Pancreas (tissue), 10 donors: ENCODE results near the gene UPK3BL1. TPM values are rescaled to one million over a fixed set of nuclear protein-coding genes. Genes with fewer than 3 reads are reported as not detected.
"Not testable (repeated sequence)": the region's sequence is repeated elsewhere in the genome, so short reads cannot be mapped to it uniquely, and the experiment has no call there.

Experiments used
- ATAC-seq, 4 donors: fragments of 200-7000 bp; cut with Tn5 transposase; one replicate each; pipeline versions ENCODE4 v1.8.0 to v1.9.1; 2020; ENCODE audit warnings: mild to moderate bottlenecking in 4 of 4, moderate library complexity in 4 of 4
- DNase-seq, 6 donors: peaks; one replicate each; pipeline ENCODE4 v3.0.0-alpha.2; 2020
- FAIRE-seq: peaks from 2 replicates; lab custom pipeline; 2012; peaks lifted over from hg19 to GRCh38; lab: Jason Lieb, UNC
- H3K27ac ChIP-seq, 4 donors: fragments of 200-600 bp; sonication (generic); 1 replicate in 3 of 4; 2 replicates in 1 of 4; pipeline versions ENCODE4 v1.5.0 to v1.8.0; 2020
- H3K27me3 ChIP-seq, 4 donors: fragments of 200-600 bp; one replicate each; pipeline ENCODE4 v1.8.0; 2021
- H3K36me3 ChIP-seq, 3 donors: fragments of 200-600 bp; sonication (generic) in 1 of 3; one replicate each; pipeline versions ENCODE4 v1.5.0 to v1.8.0; 2020 to 2021
- H3K4me1 ChIP-seq, 3 donors: fragments of 200-600 bp; one replicate each; pipeline ENCODE4 v1.8.0; 2021
- H3K4me3 ChIP-seq, 4 donors: fragments of 200-600 bp; sonication (generic) in 2 of 4; one replicate each; pipeline versions ENCODE4 v1.5.0 to v1.8.0; 2020 to 2021
- H3K9me3 ChIP-seq, 4 donors: fragments of 200-600 bp; one replicate each; pipeline ENCODE4 v1.8.0; 2021
- WGBS, 2 donors: extraction: QIAGEN DNeasy Blood & Tissue Kit; methylation state at CpG; one replicate each; pipeline ENCODE4 v1.1.7; 2013; 5-methylcytosine and 5-hydroxymethylcytosine counted together
- intact Hi-C, 3 donors: fragments of 100-400 bp; cut with DNase I; formaldehyde crosslinking; loops; one replicate each; pipeline versions ENCODE4 v1.11.1 to v1.14.2; 2022
- polyA plus RNA-seq, 2 donors: library from polyadenylated mRNA; stranded (reverse); fragments of 200-250 nt; gene quantifications; one replicate each; pipeline ENCODE4 v1.2.3, GENCODE V29; 2013
- total RNA-seq, 6 donors: library from RNA; stranded (reverse); fragmentation: NEBNext Ultra II Directional in 4 of 6; extraction: Animal tissue kit (Norgen Biotek cat#: 25700) in 4 of 6; gene quantifications; one replicate each; pipeline versions ENCODE4 v1.2.1 to v1.2.4, GENCODE V29; 2021 to 2023
- donor health status: healthy with polysubstance abuse.
- donor health status: DM: no; HTN: no; CAD: no; lungs with moderate emphysema.
- donor health status: DM: no; HTN: no; CAD: no.
- donor health status: control.
- donor health status: control.
- donor health status: Bipolar disorder and iron deficiency.
- donor health status: DM: yes; HTN: yes; CAD: no.
- donor health status: DM: no; HTN: no; CAD: no.
- donor health status: DM: no; HTN: no; CAD: no.
- donor health status: DM: yes; HTN: yes; CAD: no.

Gene UPK3BL1
- 10 to 100 TPM in 2 of 6 donors, 1 to 10 TPM in 4; 2.9 to 11.8 (median 5.5) TPM for total RNA-seq
- polyA plus RNA-seq: 100 to 1,000 TPM in 1 of 2 donors, 10 to 100 TPM in 1; 72.2 to 168 TPM

GRCh38 chr7:102642691-102643090, at the start of gene UPK3BL1:
Gene UPK3BL1, minus strand, starts transcription at chr7:102642791. Its CDS starts 50 bp downstream, at chr7:102642741.
- H3K9me3 ChIP-seq, DNase-seq, H3K27me3 ChIP-seq, FAIRE-seq, H3K4me3 ChIP-seq, intact Hi-C loops, H3K36me3 ChIP-seq, H3K27ac ChIP-seq, H3K4me1 ChIP-seq: not testable (repeated sequence)
- no CpG with 5 or more reads among the region's 9 CpGs for WGBS, 2 donors
- ATAC-seq: peak in 1 of 4 donors; percentile 8

GRCh38 chr7:102690602-102691001, 48.0 kb upstream of the UPK3BL1 start:
- intact Hi-C loops, ATAC-seq, FAIRE-seq: not testable (repeated sequence)

GRCh38 chr7:102689436-102690282, 47.1 kb upstream of the UPK3BL1 start:
- ATAC-seq: peak; percentile 25 to 48 (median 38)
- 10 to 26% methylated on average over 7 to 12 of the region's 74 CpGs for WGBS, 2 donors
- FAIRE-seq, H3K4me3 ChIP-seq, H3K27me3 ChIP-seq, H3K4me1 ChIP-seq, H3K27ac ChIP-seq, intact Hi-C loops, H3K36me3 ChIP-seq, H3K9me3 ChIP-seq: not testable (repeated sequence)
- peak in 2 of 6 donors; percentile 30 to 64 for DNase-seq

More at GRCh38 chr7:102690602-102691001, 48.0 kb upstream of the UPK3BL1 start:
- not testable (repeated sequence) for H3K9me3 ChIP-seq, H3K27ac ChIP-seq, H3K36me3 ChIP-seq, H3K27me3 ChIP-seq, H3K4me3 ChIP-seq, H3K4me1 ChIP-seq
- WGBS, 2 donors: 83 to 90% methylated on average over 4 of the region's 6 CpGs
- peak in 4 of 6 donors; percentile 21 to 49 (median 36) for DNase-seq

- H3K4me1 ChIP-seq, H3K27ac ChIP-seq, FAIRE-seq, DNase-seq, H3K27me3 ChIP-seq, H3K36me3 ChIP-seq, H3K4me3 ChIP-seq, intact Hi-C loops, H3K9me3 ChIP-seq: not testable (repeated sequence)
- no CpG with 5 or more reads among the region's 37 CpGs for WGBS, 2 donors
- peak; percentile 91 to 96 (median 92) for ATAC-seq
Observed at GRCh38 chr7:102688299-102689036, 45.9 kb upstream of the UPK3BL1 start.

GRCh38 chr7:102682560-102682959, 40.0 kb upstream of the UPK3BL1 start:
- DNase-seq, H3K27ac ChIP-seq, H3K9me3 ChIP-seq, FAIRE-seq, H3K4me1 ChIP-seq, H3K27me3 ChIP-seq, intact Hi-C loops, H3K36me3 ChIP-seq, ATAC-seq, H3K4me3 ChIP-seq: not testable (repeated sequence)
- WGBS, 2 donors: no CpG with 5 or more reads among the region's 5 CpGs

- intact Hi-C loops, H3K4me1 ChIP-seq, DNase-seq, H3K27ac ChIP-seq, H3K27me3 ChIP-seq, H3K4me3 ChIP-seq, H3K9me3 ChIP-seq, FAIRE-seq, H3K36me3 ChIP-seq: not testable (repeated sequence)
- ATAC-seq: peak in 3 of 4 donors; percentile 6 to 37 (median 25)
- WGBS, 2 donors: no CpG with 5 or more reads among the region's 5 CpGs
Observed at GRCh38 chr7:102680780-102681179, 38.2 kb upstream of the UPK3BL1 start.

GRCh38 chr7:102675545-102675944, 33.0 kb upstream of the UPK3BL1 start:
- H3K4me1 ChIP-seq, ATAC-seq, H3K36me3 ChIP-seq, intact Hi-C loops, H3K9me3 ChIP-seq, H3K4me3 ChIP-seq, FAIRE-seq, H3K27me3 ChIP-seq, H3K27ac ChIP-seq, DNase-seq: not testable (repeated sequence)
- WGBS, 2 donors: 61 to 82% methylated on average over 1 of the region's 2 CpGs

GRCh38 chr7:102673447-102674067, 31.0 kb upstream of the UPK3BL1 start:
- H3K4me3 ChIP-seq, DNase-seq, H3K27me3 ChIP-seq, H3K9me3 ChIP-seq, H3K27ac ChIP-seq, intact Hi-C loops, FAIRE-seq, H3K36me3 ChIP-seq, ATAC-seq, H3K4me1 ChIP-seq: not testable (repeated sequence)
- no CpG with 5 or more reads among the region's 9 CpGs for WGBS, 2 donors

- intact Hi-C loops, H3K4me3 ChIP-seq: not testable (repeated sequence)
- no CpG with 5 or more reads among the region's 9 CpGs for WGBS, 2 donors
Observed at GRCh38 chr7:102671956-102672307, 29.3 kb upstream of the UPK3BL1 start.

GRCh38 chr7:102671166-102671955, 28.8 kb upstream of the UPK3BL1 start, which contains the start of gene POLR2J2:
Gene POLR2J2, minus strand, starts transcription at chr7:102671663. Its CDS starts 62 bp downstream, at chr7:102671601.
- H3K4me1 ChIP-seq, intact Hi-C loops, H3K36me3 ChIP-seq, H3K9me3 ChIP-seq, FAIRE-seq, H3K27ac ChIP-seq, H3K27me3 ChIP-seq: not testable (repeated sequence)
- peak in 3 of 6 donors; percentile 14 to 90 (median 86) for DNase-seq
- 0% methylated on average over 3 to 43 of the region's 63 CpGs for WGBS, 2 donors
- ATAC-seq: peak; percentile 64 to 89 (median 84)
- peak within 1 kb of the TSS in 1 of 4 donors; percentile 25 for H3K4me3 ChIP-seq

More at GRCh38 chr7:102671956-102672307, 29.3 kb upstream of the UPK3BL1 start:
- not testable (repeated sequence) for FAIRE-seq, H3K27me3 ChIP-seq, DNase-seq, H3K27ac ChIP-seq, H3K9me3 ChIP-seq, H3K36me3 ChIP-seq, H3K4me1 ChIP-seq
- ATAC-seq: peak in 3 of 4 donors; percentile 39 to 45 (median 42)

- H3K4me3 ChIP-seq, H3K36me3 ChIP-seq, FAIRE-seq, intact Hi-C loops, ATAC-seq, H3K9me3 ChIP-seq, H3K27ac ChIP-seq, H3K27me3 ChIP-seq, H3K4me1 ChIP-seq: not testable (repeated sequence)
- DNase-seq: peak in 3 of 6 donors; percentile 4 to 7 (median 6)
- WGBS, 2 donors: 90 to 93% methylated on average over 7 to 9 of the region's 14 CpGs
Observed at GRCh38 chr7:102667523-102667922, 24.9 kb upstream of the UPK3BL1 start.
